B cell (primary cell): ENCODE data around the gene IPO5. TPM values are rescaled to one million over a fixed set of nuclear protein-coding genes. Genes with fewer than 3 reads are reported as not detected.

Experiments used
- ATAC-seq: fragments of 200-7000 bp; cut with Tn5 transposase; one replicate; pipeline ENCODE4 v1.10.0; 2021; ENCODE audit warnings: low read depth, mild to moderate bottlenecking, moderate number of reproducible peaks, moderate library complexity
- CTCF ChIA-PET: fragments of 350-600 bp; sonication (Branson Sonifier 250); formaldehyde crosslinking; loops from one replicate; lab custom pipeline; 2021; ENCODE audit warnings: antibody characterized with exemption, inconsistent platforms; lab: Charles Lee
- POLR2A ChIA-PET: fragments of 350-600 bp; sonication (Branson Sonifier 250); formaldehyde crosslinking; loops from one replicate; lab custom pipeline; 2021; ENCODE audit warnings: antibody characterized with exemption; lab: Charles Lee
- DNase-seq: peaks from one replicate; pipeline ENCODE4 v3.0.0; 2013
- H2AFZ ChIP-seq: 2 replicates; pipeline ENCODE4 v1.6.1; 2012; ENCODE audit warnings: mild to moderate bottlenecking, low read depth, low read length; ENCODE audit not compliant: insufficient read depth, poor library complexity, severe bottlenecking
- H3K27ac ChIP-seq, 2 donors: 1 replicate in 1 of 2; 2 replicates in 1 of 2; pipeline ENCODE4 v1.5.1; 2012 to 2013; ENCODE audit warnings: low read length in 2 of 2, mild to moderate bottlenecking in 2 of 2, moderate library complexity in 1 of 2
- H3K27me3 ChIP-seq, 4 experiments: fragments of 200-600 bp in 1 of 4; sonication (generic) in 1 of 4; replicated peaks in 1 of 4; 1 replicate in 2 of 4; 2 replicates in 2 of 4; pipeline versions ENCODE4 v1.6.1 to v1.7.0; 2013 to 2016; ENCODE audit warnings: low read length in 3 of 4, mild to moderate bottlenecking in 2 of 4, mixed read lengths in 1 of 4, moderate library complexity in 1 of 4; ENCODE audit not compliant: insufficient read depth in 4 of 4, control insufficient read depth in 3 of 4; ENCODE audit errors: control extremely low read depth in 1 of 4
- H3K36me3 ChIP-seq, 2 experiments: replicated peaks in 1 of 2; 1 replicate in 1 of 2; 2 replicates in 1 of 2; pipeline versions ENCODE4 v1.6.1 to v1.7.1; 2013; ENCODE audit warnings: low read length in 1 of 2; ENCODE audit not compliant: insufficient read depth in 2 of 2, control insufficient read depth in 1 of 2; ENCODE audit errors: control extremely low read depth in 1 of 2, extremely low read depth in 1 of 2
- H3K4me1 ChIP-seq, 2 donors: fragments of 200-600 bp in 1 of 2; sonication (generic) in 1 of 2; 1 replicate in 1 of 2; 2 replicates in 1 of 2; pipeline versions ENCODE4 v1.5.1 to v1.6.1; 2013 to 2017; ENCODE audit warnings: low read length in 2 of 2; ENCODE audit not compliant: control insufficient read depth in 2 of 2, insufficient read depth in 2 of 2
- H3K4me2 ChIP-seq: replicated peaks from 2 replicates; pipeline ENCODE3; 2012; ENCODE audit warnings: mild to moderate bottlenecking, low read depth, low read length; ENCODE audit not compliant: poor library complexity, severe bottlenecking
- H3K4me3 ChIP-seq, 5 experiments: fragments of 200-600 bp in 1 of 5; sonication (generic) in 1 of 5; 1 replicate in 3 of 5; 2 replicates in 2 of 5; pipeline versions ENCODE4 v1.5.1 to v1.7.0; 2011 to 2016; ENCODE audit warnings: low read length in 4 of 5, mild to moderate bottlenecking in 4 of 5, low read depth in 2 of 5, control low read depth in 1 of 5, moderate library complexity in 1 of 5; ENCODE audit not compliant: insufficient read depth in 1 of 5; ENCODE audit errors: control extremely low read depth in 1 of 5, extremely low read depth in 1 of 5
- H3K79me2 ChIP-seq: fragments of 200-600 bp; sonication (generic); one replicate; pipeline ENCODE4 v1.6.0; 2016; ENCODE audit warnings: low read length; ENCODE audit not compliant: control insufficient read depth, insufficient read depth
- H3K9ac ChIP-seq: fragments of 200-600 bp; sonication (generic); 2 replicates; pipeline ENCODE4 v1.6.1; 2017; ENCODE audit warnings: mild to moderate bottlenecking, low read length, moderate library complexity
- H3K9me3 ChIP-seq, 3 donors: one replicate each; pipeline versions ENCODE4 v1.6.1 to v1.7.1; 2013; ENCODE audit warnings: low read length in 2 of 3; ENCODE audit not compliant: control insufficient read depth in 2 of 3, insufficient read depth in 1 of 3; ENCODE audit errors: control extremely low read depth in 1 of 3
- H4K20me1 ChIP-seq: 2 replicates; pipeline ENCODE4 v1.6.0; 2012; ENCODE audit warnings: mild to moderate bottlenecking, low read length; ENCODE audit not compliant: insufficient read depth, control insufficient read depth, poor library complexity, severe bottlenecking
- H3K27ac Mint-ChIP-seq: one replicate; pipeline ENCODE4 v1.8.0; 2021; ENCODE audit warnings: mixed read lengths
- H3K27me3 Mint-ChIP-seq: one replicate; pipeline ENCODE4 v1.8.0; 2021; ENCODE audit warnings: mixed read lengths
- H3K4me1 Mint-ChIP-seq: one replicate; pipeline ENCODE4 v1.8.0; 2021; ENCODE audit warnings: mixed read lengths
- H3K4me3 Mint-ChIP-seq: one replicate; pipeline ENCODE4 v1.8.0; 2021; ENCODE audit warnings: mixed read lengths
- H3K9me3 Mint-ChIP-seq: one replicate; pipeline ENCODE4 v1.8.0; 2022; ENCODE audit warnings: mixed read lengths; ENCODE audit not compliant: insufficient read depth
- CTCF ChIP-seq: fragments of 200-600 bp; IDR thresholded peaks from one replicate; pipeline ENCODE4 v1.8.0; 2022; ENCODE audit warnings: antibody characterized with exemption, mild to moderate bottlenecking
- EZH2 ChIP-seq: IDR thresholded peaks from 2 replicates; pipeline ENCODE4 v1.6.1; 2012; ENCODE audit warnings: borderline replicate concordance, low read depth, mild to moderate bottlenecking, moderate library complexity, low read length; ENCODE audit not compliant: insufficient read depth, poor library complexity, severe bottlenecking
- WGBS: methylation state at CpG from one replicate; pipeline ENCODE4 v1.1.5; 2013; ENCODE audit warnings: missing lambda C conversion rate; ENCODE audit not compliant: insufficient coverage; 5-methylcytosine and 5-hydroxymethylcytosine counted together
- intact Hi-C: fragments of 100-400 bp; cut with micrococcal nuclease; formaldehyde crosslinking; loops from one replicate; pipeline ENCODE4 v1.10.0; 2022
- polyA plus RNA-seq: library from polyadenylated mRNA; depleted of rRNA; stranded (reverse); fragments of >200 nt; gene quantifications from 2 replicates; pipeline ENCODE4 v1.2.3, GENCODE V29; 2012
- total RNA-seq, 2 donors: library from RNA; stranded (reverse); fragments of 120-200 nt in 1 of 2; gene quantifications; 1 replicate in 1 of 2; 2 replicates in 1 of 2; pipeline versions ENCODE4 v1.2.3 to v1.2.4, GENCODE V29; 2013 to 2022

The IPO5 gene
- total and polyA plus RNA-seq, 2 donors (not counting 1 experiment from before 2014, with no cell fraction given), result 25.9 to 76.4 TPM

GRCh38 chr13:97932647-97933046 lies 20.8 kb upstream of the IPO5 start:
- H2AFZ ChIP-seq, result no peak overlapping the region
- no peaks in the 10 kb centered on the region for H3K4me1 ChIP-seq
- H3K9ac ChIP-seq, result no peak overlapping the region
- H3K27ac ChIP-seq, result no peak overlapping the region
- TF ChIP-seq CTCF, result no peak
- TF ChIP-seq EZH2, result no peak
- Mint-ChIP-seq H3K4me1 (peaks cover 2% of the 10 kb centered on the region), H3K4me3 (no peak overlapping the region), H3K9me3 (no peaks in the 10 kb centered on the region), H3K27me3 (peaks cover 16% of the 10 kb centered on the region), H3K27ac (no peak overlapping the region)
- H3K27me3 ChIP-seq, result peaks cover 0 to 2% (median 0%) of the 10 kb centered on the region in 4 experiments
- intact Hi-C loops, result no loop called here
- ChIA-PET POLR2A (no interaction called here), CTCF (no interaction called here)
- ATAC-seq (no peak), DNase-seq (no peak)
- H3K4me2 ChIP-seq, result no peak overlapping the region
- H3K4me3 ChIP-seq, result no peak overlapping the region
- H3K36me3 ChIP-seq, result no peaks in the 10 kb centered on the region
- peaks cover 0 to 1% (median 0%) of the 10 kb centered on the region in 3 donors for H3K9me3 ChIP-seq
- WGBS, result 87% methylated on average over 3 of the region's 5 CpGs
- H4K20me1 ChIP-seq, result no peaks in the 10 kb centered on the region
- no peaks in the 10 kb centered on the region for H3K79me2 ChIP-seq

- Mint-ChIP-seq H3K9me3 (no peaks in the 10 kb centered on the region), H3K4me3 (no peak overlapping the region), H3K27me3 (peaks cover 19% of the 10 kb centered on the region), H3K4me1 (peaks cover 2% of the 10 kb centered on the region), H3K27ac (no peak overlapping the region)
- H3K36me3 ChIP-seq, result no peaks in the 10 kb centered on the region
- TF ChIP-seq CTCF (no peak), EZH2 (no peak)
- H3K9me3 ChIP-seq, result peaks cover 0 to 1% (median 0%) of the 10 kb centered on the region in 3 donors
- ATAC-seq (no peak), DNase-seq (no peak)
- H3K4me3 ChIP-seq, result no peak overlapping the region
- H3K4me1 ChIP-seq, result no peaks in the 10 kb centered on the region
- H3K79me2 ChIP-seq, result no peaks in the 10 kb centered on the region
- H4K20me1 ChIP-seq, result no peaks in the 10 kb centered on the region
- H3K9ac ChIP-seq, result no peak overlapping the region
- CTCF ChIA-PET, result no interaction called here
- intact Hi-C loops, result no loop called here
- peaks cover 0 to 2% (median 0%) of the 10 kb centered on the region in 4 experiments for H3K27me3 ChIP-seq
- H3K4me2 ChIP-seq, result no peak overlapping the region
- POLR2A ChIA-PET, result no interaction called here
- H2AFZ ChIP-seq, result no peak overlapping the region
- no peak overlapping the region for H3K27ac ChIP-seq
Measured at GRCh38 chr13:97933776-97934175, 19.7 kb upstream of the IPO5 start.
